Effector CD8-positive, alpha-beta T cell (primary cell): ENCODE measurements around the gene DYNC1LI2.
"Not testable (repeated sequence)": the region's sequence is repeated elsewhere in the genome, so short reads cannot be mapped to it uniquely, and the experiment has no call there.

Experiments
- DNase-seq: peaks from one replicate; lab custom pipeline; 2025; lab: John Stamatoyannopoulos, UW
- total RNA-seq, 4 experiments: gene quantifications; one replicate each; lab custom pipeline; 2026; lab: John Stamatoyannopoulos, UW

DYNC1LI2 gene
- total RNA-seq = 97.7 to 195 (median 152) reads per million in 4 experiments

- DNase-seq = peak; percentile 62
Observed at GRCh38 chr16:66751303-66751991, at the start of gene DYNC1LI2. TSS of gene DYNC1LI2 (minus strand) at chr16:66751609. CDS start at chr16:66751591, 18 bp downstream.

DNA sequence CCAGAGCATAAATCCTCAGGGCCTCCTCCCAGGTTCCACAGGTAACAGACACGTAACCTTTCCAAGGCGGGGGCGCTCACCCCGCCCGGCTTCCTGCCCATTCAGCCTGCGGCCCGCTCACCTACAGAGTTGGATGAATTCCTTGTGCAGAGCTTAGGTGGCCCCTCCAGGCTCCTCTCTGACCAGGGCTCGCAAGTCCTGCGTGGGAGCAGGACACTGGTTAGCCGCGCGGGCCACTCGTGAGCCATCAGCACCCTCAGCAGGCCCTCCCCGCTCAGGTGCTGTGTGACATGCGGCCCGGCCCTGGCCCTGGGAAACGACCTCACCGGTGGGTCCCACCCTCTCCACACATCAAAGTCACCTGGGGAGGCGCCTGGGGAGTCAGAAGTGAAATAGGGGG lies 49.4 kb upstream of the DYNC1LI2 start:
- no peak for DNase-seq

- DNase-seq = no peak
Observed at GRCh38 chr16:66798161-66798560, 46.8 kb upstream of the DYNC1LI2 start.

DNA sequence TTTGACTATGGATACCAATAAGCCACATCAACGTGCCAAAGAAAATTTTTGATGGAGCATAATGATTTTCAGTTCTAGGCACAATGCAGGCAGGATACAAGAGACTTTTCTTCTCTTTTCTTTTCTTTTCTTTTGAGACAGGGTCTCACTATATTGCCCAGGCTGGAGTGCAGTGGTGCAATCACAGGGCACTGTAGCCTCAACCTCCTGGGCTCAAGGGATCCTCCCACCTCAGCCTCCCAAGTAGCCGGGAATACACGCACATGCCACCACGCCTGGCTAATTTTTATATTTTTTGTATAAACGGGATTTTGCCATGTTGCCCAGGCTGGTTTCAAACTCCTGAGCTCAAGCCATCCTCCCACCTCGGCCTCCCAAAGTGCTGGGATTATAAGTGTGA lies 42.6 kb upstream of the DYNC1LI2 start:
- DNase-seq = not testable (repeated sequence)

- DNase-seq = no peak
Observed at GRCh38 chr16:66790130-66790733, 38.8 kb upstream of the DYNC1LI2 start.

DNA sequence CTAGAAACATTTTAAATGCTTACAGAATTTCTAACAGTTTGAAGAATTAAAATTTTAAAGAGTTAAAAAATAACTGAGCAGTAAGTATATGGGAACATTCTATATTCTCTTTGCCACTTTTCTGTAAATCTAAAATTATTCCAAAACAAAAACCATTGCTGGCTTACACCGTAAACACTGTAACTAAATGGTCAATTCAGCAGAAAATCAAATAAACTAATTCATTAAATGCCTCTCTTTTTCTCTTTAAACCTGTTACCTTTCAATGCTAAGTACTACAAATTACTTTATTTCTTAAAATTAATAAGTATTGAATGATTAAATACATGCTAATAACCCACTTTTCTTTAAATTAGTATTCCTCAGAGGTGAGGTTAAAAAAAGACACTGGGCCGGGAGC lies 36.0 kb upstream of the DYNC1LI2 start:
- DNase-seq = no peak

DNA sequence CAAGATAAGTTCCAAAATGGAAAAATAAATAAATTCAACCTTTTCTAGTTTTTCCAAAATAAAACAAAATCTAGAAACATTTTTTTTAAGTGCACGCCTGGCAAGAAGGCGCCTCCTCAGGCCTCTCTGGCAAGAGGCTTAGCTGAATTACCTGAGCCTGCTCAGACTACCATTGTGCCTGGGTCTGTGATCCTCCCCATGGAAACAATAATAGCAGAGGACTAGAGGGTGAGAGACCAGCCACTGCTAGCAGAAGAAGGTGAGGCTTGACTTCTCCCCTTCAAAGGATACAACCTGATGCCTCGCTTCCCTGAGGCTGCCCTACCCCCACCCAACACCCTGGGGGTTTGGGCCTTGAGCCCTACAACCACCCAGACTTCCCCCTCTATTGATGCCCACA lies 35.1 kb upstream of the DYNC1LI2 start:
- DNase-seq = no peak

GRCh38 chr16:66776457-66776856 lies 25.0 kb upstream of the DYNC1LI2 start:
- DNase-seq = no peak

GRCh38 chr16:66774981-66775380 lies 23.6 kb upstream of the DYNC1LI2 start:
- no peak for DNase-seq

DNA sequence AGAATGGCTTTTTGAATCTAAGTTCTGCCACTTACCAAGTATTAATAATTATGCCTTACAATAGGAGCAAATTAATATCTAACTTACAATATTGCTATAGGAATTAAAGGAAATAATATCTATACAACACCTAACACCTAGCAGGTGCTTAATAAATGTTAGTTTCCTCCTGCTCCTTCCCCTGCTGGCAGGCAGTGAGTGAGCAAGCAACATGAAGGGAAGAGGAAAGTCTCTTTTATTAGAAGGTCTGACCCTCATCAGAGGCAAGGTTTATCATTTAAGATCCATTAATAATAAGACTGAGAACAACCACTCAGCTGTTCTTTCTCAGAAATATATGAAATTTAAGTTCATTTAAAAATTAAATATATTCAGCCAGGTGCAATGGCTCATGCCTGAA lies 6.7 kb upstream of the DYNC1LI2 start:
- DNase-seq = no peak

GRCh38 chr16:66754819-66755218 lies 3.4 kb upstream of the DYNC1LI2 start:
- DNase-seq = no peak

GRCh38 chr16:66754211-66754610 lies 2.8 kb upstream of the DYNC1LI2 start:
- no peak for DNase-seq

- no peak for DNase-seq
Observed at GRCh38 chr16:66752958-66753357, 1.5 kb upstream of the DYNC1LI2 start.

- DNase-seq = no peak
Observed at GRCh38 chr16:66752379-66752778, 970 bp upstream of the DYNC1LI2 start.

GRCh38 chr16:66751992-66752322 lies 548 bp upstream of the DYNC1LI2 start:
- DNase-seq = no peak

DNA sequence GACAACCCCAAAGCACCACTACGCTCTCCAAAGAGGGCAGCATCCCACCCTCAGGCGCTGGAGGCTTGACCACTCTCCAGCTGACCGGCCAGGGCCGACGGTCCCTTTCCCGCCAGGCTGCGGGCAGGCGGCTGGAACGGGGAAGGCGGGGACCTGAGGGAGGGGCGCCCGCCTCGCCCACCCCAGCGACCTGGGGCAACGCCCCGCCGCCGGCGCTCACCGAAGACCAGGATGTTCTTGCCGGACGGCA lies 431 bp downstream of the DYNC1LI2 start:
- no peak for DNase-seq

- no peak for DNase-seq
Observed at GRCh38 chr16:66750279-66751052, 943 bp downstream of the DYNC1LI2 start.

DNA sequence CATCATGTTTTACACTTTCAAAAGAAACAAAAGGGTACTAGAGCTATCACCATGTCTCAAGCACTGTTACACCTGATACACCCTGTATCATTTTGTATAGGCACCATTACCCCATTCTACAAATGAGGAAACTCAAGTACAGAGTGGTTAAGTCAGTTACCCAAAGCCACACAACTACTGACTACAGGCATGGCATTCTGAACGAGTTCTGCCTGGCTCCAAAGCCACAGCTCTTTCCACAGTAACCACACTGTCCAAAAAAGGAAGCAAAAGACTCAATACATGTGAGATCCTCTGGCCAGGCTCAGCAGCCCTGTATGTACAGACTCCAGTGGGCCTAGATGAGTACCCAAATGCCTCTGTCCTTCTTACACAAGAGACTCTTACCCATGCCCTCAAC lies 4.7 kb downstream of the DYNC1LI2 start:
- DNase-seq = no peak

GRCh38 chr16:66746048-66746447 lies 5.4 kb downstream of the DYNC1LI2 start:
- DNase-seq = no peak

GRCh38 chr16:66741950-66742808 lies 9.2 kb downstream of the DYNC1LI2 start:
- DNase-seq = no peak

DNA sequence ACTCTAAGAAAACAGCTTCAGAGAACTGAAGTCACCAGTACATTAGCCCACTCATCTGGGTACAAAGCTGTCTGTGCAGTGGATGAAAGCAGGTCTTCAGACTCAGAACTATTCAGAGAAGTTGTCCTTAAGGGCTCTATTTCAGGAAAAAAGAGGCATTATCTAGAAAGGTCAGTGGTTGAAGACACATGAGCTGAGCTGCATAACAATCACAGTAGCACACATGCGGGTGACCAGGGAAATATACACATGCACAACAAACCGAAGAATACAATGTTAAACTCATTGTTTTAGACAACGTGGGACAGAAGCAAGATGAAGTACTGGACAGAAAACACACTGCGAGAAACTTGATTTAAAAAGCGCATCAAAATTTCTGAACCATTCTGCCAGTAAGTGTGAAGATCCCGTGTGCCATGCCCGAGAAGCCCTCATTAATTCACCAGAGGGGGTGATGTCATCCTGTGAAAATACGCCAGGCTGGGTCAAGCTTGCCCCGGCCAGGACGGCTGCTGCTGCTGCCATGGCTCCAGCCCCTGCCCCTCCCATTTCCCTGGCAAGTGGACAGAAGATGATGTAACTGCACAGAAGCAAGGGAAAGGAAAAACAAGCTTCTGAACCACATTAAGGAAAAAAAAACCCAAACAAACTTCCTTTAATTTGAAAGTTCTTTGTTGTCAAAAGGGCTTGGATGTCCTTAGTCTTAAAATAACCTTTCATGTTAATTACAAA lies 10.1 kb downstream of the DYNC1LI2 start:
- no peak for DNase-seq

DNA sequence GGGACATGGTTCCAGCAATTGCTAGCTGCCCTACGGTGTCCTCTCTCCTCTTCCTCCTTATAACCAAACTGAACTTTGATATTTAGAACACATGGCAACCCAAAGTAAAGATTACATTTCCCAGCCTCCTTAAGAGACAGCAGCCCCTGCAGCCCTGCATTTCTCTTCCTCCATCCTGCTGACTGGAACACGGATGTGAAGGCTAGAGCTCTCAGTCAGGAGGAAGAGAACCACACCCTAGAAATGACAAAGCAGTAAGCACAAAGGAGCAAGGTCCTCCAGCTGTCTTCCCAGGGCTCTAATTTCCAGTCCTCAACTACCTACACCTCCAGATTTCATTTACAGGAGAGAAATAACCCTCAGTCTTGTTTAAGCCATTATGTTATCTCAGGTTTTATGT lies 10.9 kb downstream of the DYNC1LI2 start:
- no peak for DNase-seq
